ENCODE results near the gene SLCO2B1. TPM values are rescaled to one million over a fixed set of nuclear protein-coding genes. Genes with fewer than 3 reads are reported as not detected.

Gene SLCO2B1
- total and polyA plus RNA-seq, 2 of the 8 experiments (the other 6 are each of a cell fraction or from before 2014, with no cell fraction given) = 0.03 TPM; not detected in 1

DNA sequence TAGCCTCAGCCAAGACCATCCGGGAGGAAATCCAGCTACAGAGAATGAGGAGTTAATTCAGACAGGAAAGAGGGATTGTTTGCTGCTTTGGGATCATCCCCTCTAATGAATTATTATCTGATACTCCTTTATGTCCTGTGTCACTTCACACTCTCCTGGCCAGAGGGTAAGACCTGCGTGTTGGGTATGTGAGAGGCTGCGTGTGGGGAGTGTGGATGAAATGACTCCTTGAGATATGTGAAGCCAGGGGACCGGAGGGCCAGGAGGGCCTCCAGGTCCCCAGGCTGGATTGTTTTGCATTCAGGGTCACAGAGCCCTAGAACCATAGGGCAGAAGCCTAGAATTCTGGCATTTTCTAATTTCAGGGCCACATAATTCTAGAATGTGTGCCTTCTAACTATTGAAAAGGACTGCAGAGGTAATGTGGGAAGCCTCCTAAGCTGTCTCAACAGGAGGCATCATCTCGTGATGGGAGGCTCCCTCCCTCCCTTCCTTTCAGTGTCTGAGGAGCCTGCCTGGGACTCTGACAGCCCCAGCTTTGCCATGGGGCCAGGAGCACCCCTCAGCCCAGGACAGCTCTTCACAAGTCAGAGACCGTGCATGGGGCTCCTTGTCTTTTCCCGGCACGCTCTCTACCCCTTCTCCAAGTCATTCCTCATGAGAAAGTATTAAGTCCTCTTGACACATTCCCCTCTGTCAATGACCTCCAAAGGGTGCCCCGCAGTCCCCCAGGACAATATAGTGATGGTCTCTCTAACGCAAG, 93.3 kb downstream of the SLCO2B1 start:
- Histone ChIP-seq H3K4me1 (replicated peaks in 1 of 4; ENCODE audit: control insufficient read depth in 3 of 4, insufficient read depth in 4 of 4, low read length in 3 of 4) (peaks cover 2 to 12% (median 6%) of the 10 kb centered on the region in 4 experiments), H3K4ac (replicated peaks; ENCODE audit: insufficient read length, low read depth, low read length) (no peak overlapping the region), H3K23ac (ENCODE audit: insufficient read length) (no peak overlapping the region), H3K23me2 (ENCODE audit: low read depth, low read length) (peaks cover 12% of the 10 kb centered on the region; the same call in 1 of the 2 replicates), H3K4me3 (ENCODE audit: extremely low read depth in 1 of 4, insufficient read depth in 2 of 4, low read depth in 3 of 4, low read length in 4 of 4) (no peak overlapping the region), H3K9me3 (ENCODE audit: insufficient read depth in 2 of 2, low read depth in 1 of 2, low read length in 1 of 2) (no peaks in the 10 kb centered on the region), H3K14ac (ENCODE audit: insufficient read length) (no peak overlapping the region), H3K79me1 (ENCODE audit: low read depth, low read length) (no peaks in the 10 kb centered on the region), H2BK20ac (ENCODE audit: low read length) (no peak overlapping the region), H3K36me3 (ENCODE audit: control insufficient read depth in 2 of 4, insufficient read depth in 4 of 4, low read length in 3 of 4) (no peaks in the 10 kb centered on the region), H3K27me3 (replicated peaks in 1 of 4; ENCODE audit: control insufficient read depth in 3 of 4, extremely low read depth in 1 of 4, insufficient read depth in 3 of 4, low read length in 3 of 4) (peaks cover 24 to 50% (median 40%) of the 10 kb centered on the region in 4 experiments), H2BK15ac (ENCODE audit: low read length) (no peak overlapping the region), H4K20me1 (replicated peaks in 1 of 2; ENCODE audit: control insufficient read depth in 1 of 2, insufficient read depth in 2 of 2, low read length in 2 of 2) (peaks cover 0 to 3% of the 10 kb centered on the region in 2 experiments), H2BK120ac (replicated peaks; ENCODE audit: low read depth, low read length) (no peak overlapping the region), H4K91ac (replicated peaks; ENCODE audit: insufficient read length, low read length) (no peak overlapping the region), H3K4me2 (ENCODE audit: insufficient read depth in 1 of 2, low read depth in 2 of 2, low read length in 2 of 2) (no peak overlapping the region), H4K8ac (ENCODE audit: extremely low read depth, insufficient read depth, low read length) (no peak overlapping the region; the same call in 1 of the 2 replicates), H3K56ac (replicated peaks; ENCODE audit: insufficient read length, low read depth, low read length) (no peak overlapping the region), H2BK5ac (ENCODE audit: low read depth, low read length) (no peak overlapping the region), H3K18ac (ENCODE audit: extremely low read depth, low read length) (no peak overlapping the region), H2AFZ (ENCODE audit: low read length) (no peak overlapping the region), H2BK12ac (ENCODE audit: low read depth, low read length) (no peak overlapping the region), H2AK5ac (ENCODE audit: low read depth, low read length) (no peak overlapping the region), H3K27ac (ENCODE audit: low read depth, low read length) (no peak overlapping the region), H4K5ac (ENCODE audit: insufficient read length, low read depth, low read length) (no peak overlapping the region), H3K79me2 (ENCODE audit: control insufficient read depth in 1 of 2, insufficient read depth in 2 of 2, low read length in 2 of 2) (no peaks in the 10 kb centered on the region), H3K9ac (replicated peaks in 1 of 4; ENCODE audit: extremely low read depth in 1 of 4, low read depth in 3 of 4, low read length in 3 of 4) (no peak overlapping the region)
- POLR2A ChIA-PET (ENCODE audit: partially characterized antibody) = interaction anchor here (0.8 to 1.6 kb wide), 3 partner anchors 14 to 156 kb away, joined by 3 read pairs; no protein-coding TSS in a partner anchor
- 78% methylated on average over 10 of the region's 10 CpGs; no CpG with 5 or more reads in 1 of the 2 experiments for WGBS, 2 experiments (ENCODE audit: extremely low coverage in 1 of 2, insufficient coverage in 1 of 2, insufficient read length in 1 of 2, insufficient replicate concordance in 2 of 2, low coverage in 1 of 2, low lambda C conversion rate in 2 of 2, missing lambda C conversion rate in 1 of 2)
- no peak for FAIRE-seq
- CTCF ChIA-PET (ENCODE audit: partially characterized antibody) = interaction anchor here (0.6 to 34.9 kb wide), 17 partner anchors 11 to 222 kb away, joined by 3 to 952 read pairs (median 4); partner anchors contain the start of genes SLCO2B1 and TPBGL
- DNase-seq (ENCODE audit: low read depth in 1 of 2, low spot score in 2 of 2) = no peak
- TF ChIP-seq RXRA (IDR thresholded peaks at IDR 0.05; ENCODE audit: insufficient read depth, low read depth, low read length) (no peak), BACH1 (IDR thresholded peaks at IDR 0.05; ENCODE audit: low read length) (no peak), CHD2 (IDR thresholded peaks at IDR 0.05; ENCODE audit: low read length) (no peak), BCL11A (IDR thresholded peaks at IDR 0.05; ENCODE audit: low read depth in 2 of 2, low read length in 2 of 2) (no peak), CTBP2 (IDR thresholded peaks at IDR 0.05; ENCODE audit: borderline replicate concordance, insufficient read depth, insufficient read length, low read length) (no peak), RNF2 (IDR thresholded peaks at IDR 0.05; ENCODE audit: borderline replicate concordance, low read depth, low read length, missing control alignments, poor library complexity, severe bottlenecking) (no peak), PHF8 (conservative IDR thresholded peaks at IDR 0.05; ENCODE audit: low read depth, low read length) (no peak), SP1 (IDR thresholded peaks at IDR 0.05; ENCODE audit: low read depth, low read length) (no peak), POLR2AphosphoS5 (IDR thresholded peaks at IDR 0.05; ENCODE audit: low read depth, low read length) (no peak), CBX5 (IDR thresholded peaks at IDR 0.05; ENCODE audit: low read depth, low read length) (no peak), ASH2L (IDR thresholded peaks at IDR 0.05; ENCODE audit: low read length) (no peak)
- TF ChIP-seq, protein P1, sequence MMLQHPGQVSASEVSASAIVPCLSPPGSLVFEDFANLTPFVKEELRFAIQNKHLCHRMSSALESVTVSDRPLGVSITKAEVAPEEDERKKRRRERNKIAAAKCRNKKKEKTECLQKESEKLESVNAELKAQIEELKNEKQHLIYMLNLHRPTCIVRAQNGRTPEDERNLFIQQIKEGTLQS (IDR thresholded peaks at IDR 0.05; ENCODE audit: insufficient read depth, low read depth, low read length) = no peak

All from H1 (cell line).